ENCODE results near the gene FUT2.
"Not testable (repeated sequence)": the region's sequence is repeated elsewhere in the genome, so short reads cannot be mapped to it uniquely, and the experiment has no call there.

The FUT2 gene

DNA sequence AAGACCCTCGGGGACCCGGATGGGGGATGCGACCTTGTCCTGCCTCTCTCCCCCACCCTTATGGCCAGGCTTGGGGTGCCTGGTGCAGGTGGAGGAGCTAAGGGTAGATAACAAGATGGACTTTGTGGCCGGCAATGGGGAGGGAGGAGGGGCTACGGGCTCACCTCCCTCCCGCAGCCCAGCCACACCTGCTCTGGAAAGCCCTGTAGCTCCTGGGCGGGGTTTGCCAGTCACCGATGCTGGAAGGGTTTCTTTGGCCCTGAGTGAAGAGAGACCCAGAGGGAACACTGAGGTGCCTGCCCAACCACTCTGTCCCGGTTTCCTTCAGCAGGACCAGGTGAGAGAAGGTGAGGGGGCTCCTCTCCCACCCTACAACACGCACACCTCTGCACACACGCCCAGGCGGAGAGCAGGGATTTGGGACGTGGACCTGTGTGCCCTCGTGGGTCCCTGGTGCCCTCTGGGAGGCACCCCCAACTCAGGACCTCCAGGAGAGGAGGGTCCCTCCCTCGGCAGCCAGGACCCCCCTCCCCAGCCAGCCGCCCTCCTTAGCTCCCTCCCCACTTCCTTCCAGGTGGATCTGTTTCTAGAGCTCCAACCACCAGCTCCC is at the start of gene FUT2:
TSS of gene FUT2 (plus strand) at position 229 of the 610 bp plus-strand sequence. CDS start 6,986 bp downstream, outside the sequence.
- Mint-ChIP-seq H3K9me3 (no peaks in the 10 kb centered on the region), H3K36me3 (peaks cover under 1% of the 10 kb centered on the region), H3K27me3 (peaks cover 40% of the 10 kb centered on the region), H3K27ac (no peak within 1 kb of the TSS), H3K4me3 (peak within 1 kb of the TSS; percentile 21), H3K4me1 (peaks cover 10% of the 10 kb centered on the region)
- CTCF ChIA-PET, result no interaction called here
- DNase-seq, result no peak

DNA sequence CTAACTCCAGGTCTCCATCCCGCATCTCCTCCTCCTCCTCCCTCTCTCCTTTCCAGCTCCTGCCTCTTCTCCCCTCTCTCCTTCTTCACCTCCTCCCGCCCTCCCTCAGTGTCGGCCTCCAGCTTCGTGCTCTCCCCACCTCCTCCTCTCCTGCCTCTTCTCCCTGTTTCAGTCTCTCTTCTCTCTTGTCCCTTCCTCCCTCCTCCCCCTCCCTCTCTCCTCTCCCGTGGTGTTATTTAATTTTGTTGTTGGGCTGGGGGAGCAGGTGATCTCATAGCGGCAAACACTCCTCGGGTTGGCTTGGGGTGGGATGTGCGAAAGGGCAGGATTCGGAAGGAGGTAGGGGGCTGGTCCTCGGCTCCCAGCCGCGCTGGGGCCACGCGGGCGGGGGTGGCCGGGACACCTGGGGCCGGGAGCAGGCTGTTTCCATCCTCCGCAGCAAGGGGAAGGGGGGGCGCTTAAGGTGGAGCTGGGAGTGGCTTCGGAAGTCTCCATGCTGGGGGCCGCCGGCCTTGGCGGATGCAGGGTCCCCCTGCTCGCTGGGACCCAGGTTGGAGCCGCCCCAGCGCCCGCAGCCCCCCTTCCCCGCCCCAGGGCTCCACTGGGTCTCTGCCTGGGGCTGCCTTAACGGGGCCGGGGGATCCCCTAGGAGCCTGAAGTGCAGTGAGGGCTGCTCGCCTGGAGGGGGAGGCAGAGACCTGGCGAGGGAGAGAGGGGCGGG is 49.6 kb upstream of the FUT2 start, which contains the start of gene CA11:
TSS of gene CA11 (minus strand) at position 187 of the 721 bp plus-strand sequence. CDS start 555 bp downstream, outside the sequence.
- Mint-ChIP-seq H3K27ac (peak within 1 kb of the TSS; percentile 81), H3K9me3 (no peaks in the 10 kb centered on the region), H3K36me3 (no peaks in the 10 kb centered on the region), H3K27me3 (peaks cover 16% of the 10 kb centered on the region), H3K4me3 (peak within 1 kb of the TSS; percentile 75), H3K4me1 (peaks cover 55% of the 10 kb centered on the region)
- DNase-seq, result peak; percentile 95
- CTCF ChIA-PET, result interaction anchor here (0.6 to 3.4 kb wide), 14 partner anchors 12 to 254 kb away, joined by 3 to 31 read pairs (median 4); partner anchors contain the start of genes HSD17B14 and NUCB1

GRCh38 chr19:48646722-48647216 is 49.0 kb upstream of the FUT2 start:
- CTCF ChIA-PET, result interaction anchor here (1.0 to 3.4 kb wide), 5 partner anchors 12 to 196 kb away, joined by 4 to 31 read pairs (median 13); no protein-coding TSS in a partner anchor
- peaks cover 56% of the 10 kb centered on the region for H3K4me1 Mint-ChIP-seq
- H3K4me3 Mint-ChIP-seq, result peak overlapping the region; percentile 75
- no peaks in the 10 kb centered on the region for H3K9me3 Mint-ChIP-seq
- H3K27ac Mint-ChIP-seq, result peak overlapping the region; percentile 77
- no peak for DNase-seq
- no peaks in the 10 kb centered on the region for H3K36me3 Mint-ChIP-seq
- peaks cover 16% of the 10 kb centered on the region for H3K27me3 Mint-ChIP-seq

GRCh38 chr19:48648134-48648533 is 47.6 kb upstream of the FUT2 start:
- peaks cover 68% of the 10 kb centered on the region for H3K4me1 Mint-ChIP-seq
- H3K4me3 Mint-ChIP-seq, result no peak overlapping the region
- no peaks in the 10 kb centered on the region for H3K9me3 Mint-ChIP-seq
- no peaks in the 10 kb centered on the region for H3K36me3 Mint-ChIP-seq
- H3K27me3 Mint-ChIP-seq, result peaks cover 13% of the 10 kb centered on the region
- peak overlapping the region; percentile 79 for H3K27ac Mint-ChIP-seq
- no peak for DNase-seq
- CTCF ChIA-PET, result interaction anchor here (1.5 kb wide), 1 partner anchor 194 kb away, joined by 3 read pairs; no protein-coding TSS in a partner anchor

DNA sequence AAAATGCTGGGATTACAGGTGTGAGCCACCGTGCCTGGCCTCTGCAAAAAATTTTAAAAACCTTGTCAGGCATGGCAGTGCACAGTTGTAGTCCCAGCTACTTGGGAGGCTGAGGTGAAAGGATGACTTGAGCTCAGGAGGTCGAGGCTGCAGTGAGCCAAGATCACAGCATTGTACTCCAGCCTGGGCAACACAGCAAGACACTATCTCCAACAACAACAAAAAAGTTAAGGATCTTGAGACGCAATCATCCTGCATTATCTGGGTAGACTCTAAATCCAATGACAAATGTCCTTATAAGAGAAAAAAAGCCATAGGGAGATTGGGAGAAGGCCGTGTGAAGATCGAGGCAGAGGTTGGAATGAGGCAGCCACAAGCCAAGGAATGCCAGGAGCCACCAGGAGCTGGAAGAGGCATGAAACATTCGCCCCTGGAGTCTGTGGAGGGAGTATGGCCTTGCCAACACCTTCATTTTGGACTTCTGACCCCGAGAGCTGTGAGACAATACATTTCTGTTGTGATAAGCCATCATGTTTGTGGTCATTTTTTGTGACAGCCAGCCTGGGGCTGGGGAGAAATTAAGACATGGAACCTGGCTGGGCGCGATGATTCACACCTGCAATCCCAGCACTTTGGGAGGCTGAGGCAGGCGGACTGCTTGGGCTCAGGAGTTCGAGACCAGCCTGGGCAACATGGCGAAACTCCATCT is 44.6 kb upstream of the FUT2 start:
- CTCF ChIA-PET, result interaction anchor here (0.7 to 1.4 kb wide), 2 partner anchors 11 to 186 kb away, joined by 3 to 4 read pairs; no protein-coding TSS in a partner anchor
- no peak overlapping the region for H3K4me3 Mint-ChIP-seq
- DNase-seq, result no peak
- H3K27me3 Mint-ChIP-seq, result peaks cover 11% of the 10 kb centered on the region
- peak overlapping the region; percentile 56 for H3K27ac Mint-ChIP-seq
- no peaks in the 10 kb centered on the region for H3K9me3 Mint-ChIP-seq
- H3K4me1 Mint-ChIP-seq, result peaks cover 52% of the 10 kb centered on the region
- no peaks in the 10 kb centered on the region for H3K36me3 Mint-ChIP-seq

GRCh38 chr19:48651683-48652048 is 44.1 kb upstream of the FUT2 start:
- no peaks in the 10 kb centered on the region for H3K36me3 Mint-ChIP-seq
- no peak overlapping the region for H3K4me3 Mint-ChIP-seq
- CTCF ChIA-PET, result interaction anchor here (1.4 kb wide), 1 partner anchor 185 kb away, joined by 4 read pairs; no protein-coding TSS in a partner anchor
- DNase-seq, result no peak
- no peak overlapping the region for H3K27ac Mint-ChIP-seq
- H3K9me3 Mint-ChIP-seq, result no peaks in the 10 kb centered on the region
- H3K27me3 Mint-ChIP-seq, result peaks cover 17% of the 10 kb centered on the region
- H3K4me1 Mint-ChIP-seq, result peaks cover 49% of the 10 kb centered on the region

GRCh38 chr19:48654299-48655059 is 41.3 kb upstream of the FUT2 start:
- peaks cover 29% of the 10 kb centered on the region for H3K4me1 Mint-ChIP-seq
- H3K27ac Mint-ChIP-seq, result no peak overlapping the region
- no peaks in the 10 kb centered on the region for H3K9me3 Mint-ChIP-seq
- CTCF ChIA-PET, result no interaction called here
- DNase-seq, result no peak
- H3K27me3 Mint-ChIP-seq, result peaks cover 38% of the 10 kb centered on the region
- H3K4me3 Mint-ChIP-seq, result no peak overlapping the region
- no peaks in the 10 kb centered on the region for H3K36me3 Mint-ChIP-seq

DNA sequence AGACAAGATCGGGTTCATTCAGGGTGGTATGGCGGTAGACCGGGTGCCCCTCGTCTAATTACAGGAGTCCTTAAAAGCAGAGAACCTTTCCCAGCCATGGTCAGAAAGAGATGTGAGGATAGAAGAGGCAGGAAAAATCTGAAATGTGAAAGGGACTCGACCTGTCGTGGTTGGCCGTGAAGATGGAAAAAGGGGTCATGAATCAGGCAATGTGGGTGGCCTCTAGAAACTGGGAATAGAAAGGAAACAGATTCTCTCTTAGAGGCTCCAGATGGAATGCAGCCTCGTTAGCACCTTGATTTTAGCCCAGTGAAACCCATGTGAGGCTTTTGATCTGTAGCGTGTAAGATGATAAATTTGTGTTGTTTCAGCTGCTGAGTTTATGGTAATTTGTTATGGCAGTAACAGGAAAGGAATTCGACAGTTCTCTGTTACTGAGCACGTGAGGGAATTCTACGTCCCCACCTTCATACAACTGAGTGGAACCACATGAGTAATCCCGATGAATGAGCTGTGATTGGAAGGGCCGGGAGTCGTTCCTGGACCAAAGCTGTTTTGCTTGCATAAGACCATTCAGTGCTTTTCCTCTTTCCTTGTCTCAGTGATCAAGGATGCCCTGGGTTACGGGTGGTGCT is 38.8 kb upstream of the FUT2 start:
- Mint-ChIP-seq H3K4me1 (peaks cover 26% of the 10 kb centered on the region), H3K9me3 (no peaks in the 10 kb centered on the region), H3K27me3 (peaks cover 38% of the 10 kb centered on the region), H3K4me3 (no peak overlapping the region), H3K27ac (no peak overlapping the region), H3K36me3 (no peaks in the 10 kb centered on the region)
- DNase-seq, result no peak
- CTCF ChIA-PET, result no interaction called here

- H3K27ac Mint-ChIP-seq, DNase-seq, CTCF ChIA-PET, H3K9me3 Mint-ChIP-seq, H3K36me3 Mint-ChIP-seq, H3K4me3 Mint-ChIP-seq: not testable (repeated sequence)
- peaks cover 38% of the 10 kb centered on the region for H3K27me3 Mint-ChIP-seq
- peaks cover 20% of the 10 kb centered on the region for H3K4me1 Mint-ChIP-seq
These were observed 37.9 kb upstream of the FUT2 start for GRCh38 chr19:48657828-48658227.

DNA sequence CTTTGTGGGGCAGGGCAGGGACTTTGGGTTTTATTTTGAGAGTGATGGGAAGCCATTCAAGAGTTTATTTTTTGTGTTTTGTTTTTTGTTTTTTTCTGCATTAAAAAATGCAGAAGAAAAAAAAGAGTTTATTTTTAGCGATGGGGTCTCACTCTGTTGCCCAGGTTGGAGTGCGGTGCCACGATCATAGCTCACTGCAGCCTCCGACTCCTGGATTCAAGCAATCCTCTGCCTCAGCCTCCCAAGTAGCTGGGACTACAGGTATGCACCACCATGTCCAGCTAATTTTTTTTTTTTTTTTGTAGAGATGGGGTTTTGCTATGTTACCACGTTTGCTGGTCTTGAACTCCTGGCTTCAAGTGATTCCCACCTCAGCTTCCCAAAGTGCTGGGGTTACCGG is 37.3 kb upstream of the FUT2 start:
- Mint-ChIP-seq H3K9me3 (no peaks in the 10 kb centered on the region), H3K27ac (no peak overlapping the region), H3K36me3 (no peaks in the 10 kb centered on the region), H3K4me3 (no peak overlapping the region), H3K4me1 (peaks cover 18% of the 10 kb centered on the region), H3K27me3 (peaks cover 38% of the 10 kb centered on the region)
- CTCF ChIA-PET, result no interaction called here
- no peak for DNase-seq

- Mint-ChIP-seq H3K27me3 (peaks cover 31% of the 10 kb centered on the region), H3K27ac (no peak overlapping the region), H3K4me1 (peaks cover 13% of the 10 kb centered on the region), H3K4me3 (no peak overlapping the region), H3K9me3 (no peaks in the 10 kb centered on the region), H3K36me3 (no peaks in the 10 kb centered on the region)
- CTCF ChIA-PET, result no interaction called here
- DNase-seq, result no peak
These were observed 36.0 kb upstream of the FUT2 start for GRCh38 chr19:48659768-48660167.

GRCh38 chr19:48660852-48661710 is 34.7 kb upstream of the FUT2 start:
- Mint-ChIP-seq H3K36me3 (no peaks in the 10 kb centered on the region), H3K27me3 (peaks cover 28% of the 10 kb centered on the region), H3K9me3 (no peaks in the 10 kb centered on the region), H3K4me1 (peaks cover 13% of the 10 kb centered on the region), H3K4me3 (peak overlapping the region; percentile 43), H3K27ac (peak overlapping the region; percentile 89)
- DNase-seq, result peak; percentile 88
- CTCF ChIA-PET, result interaction anchor here (1.4 kb wide), 1 partner anchor 15 kb away, joined by 3 read pairs; the partner anchor contains the start of gene CA11
